HepG2 (cell line): ENCODE measurements around the gene MDFIC.

ENCODE experiments used
- CTCF ChIP-seq: sonication (generic); formaldehyde crosslinking; IDR thresholded peaks from 2 replicates; pipeline ENCODE4 v1.5.0; 2020; ENCODE audit warnings: mild to moderate bottlenecking, missing genetic modification reagents, moderate library complexity
- KAT2B ChIP-seq: fragments of 150-350 bp; IDR thresholded peaks from 2 replicates; pipeline ENCODE4 v1.6.1; 2014; ENCODE audit warnings: low read depth, low read length, borderline replicate concordance
- MAFK ChIP-seq, 2 experiments: IDR thresholded peaks in 1 of 2; conservative IDR thresholded peaks in 1 of 2; 2 replicates each; pipeline ENCODE4 v1.6.1; 2011; ENCODE audit warnings: improper control_type of control experiment in 2 of 2, low read length in 2 of 2
- MEF2D ChIP-seq: sonication (generic); formaldehyde crosslinking; IDR thresholded peaks from 2 replicates; pipeline ENCODE4 v1.5.1; 2020; ENCODE audit warnings: mild to moderate bottlenecking, missing genetic modification reagents
- PATZ1 ChIP-seq: sonication (generic); formaldehyde crosslinking; IDR thresholded peaks from 2 replicates; pipeline ENCODE4 v1.4.0; 2020; ENCODE audit warnings: missing genetic modification reagents
- RNF219 ChIP-seq: sonication (generic); formaldehyde crosslinking; IDR thresholded peaks from 2 replicates; pipeline ENCODE4 v1.5.0; 2020; ENCODE audit warnings: mild to moderate bottlenecking, missing genetic modification reagents
- STAT6 ChIP-seq: sonication (generic); formaldehyde crosslinking; IDR thresholded peaks from 2 replicates; pipeline ENCODE4 v1.4.0; 2020; ENCODE audit warnings: missing genetic modification reagents, mild to moderate bottlenecking, borderline replicate concordance
- ZFX ChIP-seq: sonication (generic); formaldehyde crosslinking; IDR thresholded peaks from 2 replicates; pipeline ENCODE4 v1.4.0; 2020; ENCODE audit warnings: mild to moderate bottlenecking, low read depth, missing genetic modification reagents, moderate library complexity
- ZGPAT ChIP-seq: IDR thresholded peaks from 2 replicates; pipeline ENCODE4 v1.6.1; 2016; ENCODE audit warnings: mild to moderate bottlenecking
- ZNF580 ChIP-seq: IDR thresholded peaks from 2 replicates; pipeline ENCODE4 v1.6.1; 2016; ENCODE audit warnings: low read depth, borderline replicate concordance
- ZNF605 ChIP-seq: sonication (generic); formaldehyde crosslinking; IDR thresholded peaks from 2 replicates; pipeline ENCODE4 v1.8.0; 2022; ENCODE audit warnings: mild to moderate bottlenecking, missing genetic modification reagents

- no peak for TF ChIP-seq ZNF605 (CRISPR knock-in tag)
- no peak for TF ChIP-seq STAT6 (CRISPR knock-in tag)
- TF ChIP-seq MEF2D: no peak
- TF ChIP-seq KAT2B: no peak
- no peak for TF ChIP-seq CTCF
- no peak for TF ChIP-seq ZGPAT (CRISPR knock-in tag)
- no peak for TF ChIP-seq RNF219 (CRISPR knock-in tag)
- no peak for TF ChIP-seq ZFX
- TF ChIP-seq ZNF580 (CRISPR knock-in tag): no peak
- TF ChIP-seq PATZ1: no peak
- no peak for TF ChIP-seq MAFK (conservative IDR thresholded peaks at IDR 0.05 in 1 of 2, IDR thresholded peaks at IDR 0.05 in 1 of 2; ENCODE audit: low read length in 2 of 2)
These were observed 132.7 kb downstream of the MDFIC start for GRCh38 chr7:115054478-115055065.
